GM19452 (cell line): ENCODE results near the gene DGCR8.

Source experiments
- ATAC-seq: cut with Tn5 transposase; IDR thresholded peaks from one replicate; pipeline ENCODE4 v1.9.1; 2021; ENCODE audit not compliant: unreplicated experiment

Gene DGCR8

GRCh38 chr22:20052309-20053259 lies 27.5 kb upstream of the DGCR8 start:
- ATAC-seq = no peak

- ATAC-seq = no peak
Observed at GRCh38 chr22:20053407-20054033, 26.5 kb upstream of the DGCR8 start.

GRCh38 chr22:20054034-20054427 lies 26.0 kb upstream of the DGCR8 start:
- no peak for ATAC-seq

- ATAC-seq = no peak
Observed at GRCh38 chr22:20054485-20054884, 25.6 kb upstream of the DGCR8 start.

GRCh38 chr22:20055144-20055543 lies 24.9 kb upstream of the DGCR8 start:
- ATAC-seq = no peak

GRCh38 chr22:20055654-20056053 lies 24.4 kb upstream of the DGCR8 start:
- no peak for ATAC-seq

GRCh38 chr22:20056161-20056560 lies 23.9 kb upstream of the DGCR8 start:
- no peak for ATAC-seq

- ATAC-seq = no peak
Observed at GRCh38 chr22:20056696-20057386, 23.2 kb upstream of the DGCR8 start.

GRCh38 chr22:20057596-20058268 lies 22.3 kb upstream of the DGCR8 start:
- ATAC-seq = no peak

- no peak for ATAC-seq
Observed at GRCh38 chr22:20058989-20059770, 20.9 kb upstream of the DGCR8 start.

- ATAC-seq = no peak
Observed at GRCh38 chr22:20060700-20061480, 19.2 kb upstream of the DGCR8 start.

- ATAC-seq = no peak
Observed at GRCh38 chr22:20061481-20061861, 18.6 kb upstream of the DGCR8 start.

- ATAC-seq = no peak
Observed at GRCh38 chr22:20062043-20062765, 17.8 kb upstream of the DGCR8 start.

- ATAC-seq = no peak
Observed at GRCh38 chr22:20062766-20063083, 17.3 kb upstream of the DGCR8 start.

GRCh38 chr22:20063271-20064139 lies 16.5 kb upstream of the DGCR8 start:
- no peak for ATAC-seq

GRCh38 chr22:20064140-20064480 lies 15.9 kb upstream of the DGCR8 start:
- ATAC-seq = no peak

- no peak for ATAC-seq
Observed at GRCh38 chr22:20064545-20065262, 15.3 kb upstream of the DGCR8 start.
